ENCODE data around the gene GP9.

DNA sequence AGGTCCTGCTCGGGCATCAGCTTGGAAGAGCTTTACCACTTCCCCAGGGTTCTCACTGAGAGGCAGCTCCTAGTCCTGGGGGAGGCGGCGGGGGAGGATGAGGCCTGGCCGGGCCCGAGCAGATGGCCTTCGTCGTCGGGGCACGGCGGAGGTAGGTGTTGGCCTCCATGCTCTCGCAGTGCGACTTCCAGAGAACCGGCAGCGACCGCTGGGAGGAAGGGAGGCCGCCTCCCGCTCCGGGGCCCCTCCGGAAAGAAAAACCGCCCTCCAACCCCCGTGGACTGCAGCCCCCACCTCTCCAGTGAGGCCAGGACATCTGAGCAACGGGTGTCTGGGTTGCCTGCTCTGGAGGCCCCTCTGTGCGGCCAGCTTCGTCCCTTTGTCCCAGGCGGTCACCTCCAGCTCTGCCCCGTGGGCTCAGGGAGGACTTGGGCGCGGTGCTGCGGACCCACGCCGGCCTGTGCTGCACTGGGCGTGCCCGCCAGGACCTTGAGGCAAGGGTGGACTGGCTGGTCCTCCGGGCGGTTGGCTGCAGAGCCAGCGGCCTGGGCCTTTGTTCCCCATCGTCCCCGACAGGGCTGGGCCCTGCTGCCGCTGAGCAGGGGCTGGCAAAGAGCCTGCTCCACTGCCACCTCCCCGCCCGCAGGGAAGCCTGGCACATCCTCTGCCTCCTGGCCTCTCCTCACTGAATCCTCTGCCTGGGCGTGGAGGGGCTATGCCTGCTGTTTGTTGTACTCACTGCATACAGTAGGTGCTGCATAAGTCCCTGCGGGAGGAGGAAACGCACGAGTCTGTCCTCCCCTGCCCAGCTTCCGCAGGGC, 13.6 kb upstream of the GP9 start:
- TF ChIP-seq, protein P1, sequence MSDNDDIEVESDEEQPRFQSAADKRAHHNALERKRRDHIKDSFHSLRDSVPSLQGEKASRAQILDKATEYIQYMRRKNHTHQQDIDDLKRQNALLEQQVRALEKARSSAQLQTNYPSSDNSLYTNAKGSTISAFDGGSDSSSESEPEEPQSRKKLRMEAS (IDR thresholded peaks at IDR 0.05): no peak
- TF ChIP-seq POLR2A (IDR thresholded peaks at IDR 0.05; ENCODE audit: low read length): no peak
- TF ChIP-seq HOXA7 (CRISPR knock-in tag; IDR thresholded peaks at IDR 0.05): no peak
- TF ChIP-seq, protein P2, sequence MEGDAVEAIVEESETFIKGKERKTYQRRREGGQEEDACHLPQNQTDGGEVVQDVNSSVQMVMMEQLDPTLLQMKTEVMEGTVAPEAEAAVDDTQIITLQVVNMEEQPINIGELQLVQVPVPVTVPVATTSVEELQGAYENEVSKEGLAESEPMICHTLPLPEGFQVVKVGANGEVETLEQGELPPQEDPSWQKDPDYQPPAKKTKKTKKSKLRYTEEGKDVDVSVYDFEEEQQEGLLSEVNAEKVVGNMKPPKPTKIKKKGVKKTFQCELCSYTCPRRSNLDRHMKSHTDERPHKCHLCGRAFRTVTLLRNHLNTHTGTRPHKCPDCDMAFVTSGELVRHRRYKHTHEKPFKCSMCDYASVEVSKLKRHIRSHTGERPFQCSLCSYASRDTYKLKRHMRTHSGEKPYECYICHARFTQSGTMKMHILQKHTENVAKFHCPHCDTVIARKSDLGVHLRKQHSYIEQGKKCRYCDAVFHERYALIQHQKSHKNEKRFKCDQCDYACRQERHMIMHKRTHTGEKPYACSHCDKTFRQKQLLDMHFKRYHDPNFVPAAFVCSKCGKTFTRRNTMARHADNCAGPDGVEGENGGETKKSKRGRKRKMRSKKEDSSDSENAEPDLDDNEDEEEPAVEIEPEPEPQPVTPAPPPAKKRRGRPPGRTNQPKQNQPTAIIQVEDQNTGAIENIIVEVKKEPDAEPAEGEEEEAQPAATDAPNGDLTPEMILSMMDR (IDR thresholded peaks at IDR 0.05): no peak
- TF ChIP-seq RARB (CRISPR knock-in tag; IDR thresholded peaks at IDR 0.05): no peak
- no peak for TF ChIP-seq PHF8 (IDR thresholded peaks at IDR 0.05; ENCODE audit: borderline replicate concordance, low read depth)
- no peak for TF ChIP-seq SREBF2 (IDR thresholded peaks at IDR 0.05)
- TF ChIP-seq RFX5 (IDR thresholded peaks at IDR 0.05): no peak
- TF ChIP-seq, protein P3, sequence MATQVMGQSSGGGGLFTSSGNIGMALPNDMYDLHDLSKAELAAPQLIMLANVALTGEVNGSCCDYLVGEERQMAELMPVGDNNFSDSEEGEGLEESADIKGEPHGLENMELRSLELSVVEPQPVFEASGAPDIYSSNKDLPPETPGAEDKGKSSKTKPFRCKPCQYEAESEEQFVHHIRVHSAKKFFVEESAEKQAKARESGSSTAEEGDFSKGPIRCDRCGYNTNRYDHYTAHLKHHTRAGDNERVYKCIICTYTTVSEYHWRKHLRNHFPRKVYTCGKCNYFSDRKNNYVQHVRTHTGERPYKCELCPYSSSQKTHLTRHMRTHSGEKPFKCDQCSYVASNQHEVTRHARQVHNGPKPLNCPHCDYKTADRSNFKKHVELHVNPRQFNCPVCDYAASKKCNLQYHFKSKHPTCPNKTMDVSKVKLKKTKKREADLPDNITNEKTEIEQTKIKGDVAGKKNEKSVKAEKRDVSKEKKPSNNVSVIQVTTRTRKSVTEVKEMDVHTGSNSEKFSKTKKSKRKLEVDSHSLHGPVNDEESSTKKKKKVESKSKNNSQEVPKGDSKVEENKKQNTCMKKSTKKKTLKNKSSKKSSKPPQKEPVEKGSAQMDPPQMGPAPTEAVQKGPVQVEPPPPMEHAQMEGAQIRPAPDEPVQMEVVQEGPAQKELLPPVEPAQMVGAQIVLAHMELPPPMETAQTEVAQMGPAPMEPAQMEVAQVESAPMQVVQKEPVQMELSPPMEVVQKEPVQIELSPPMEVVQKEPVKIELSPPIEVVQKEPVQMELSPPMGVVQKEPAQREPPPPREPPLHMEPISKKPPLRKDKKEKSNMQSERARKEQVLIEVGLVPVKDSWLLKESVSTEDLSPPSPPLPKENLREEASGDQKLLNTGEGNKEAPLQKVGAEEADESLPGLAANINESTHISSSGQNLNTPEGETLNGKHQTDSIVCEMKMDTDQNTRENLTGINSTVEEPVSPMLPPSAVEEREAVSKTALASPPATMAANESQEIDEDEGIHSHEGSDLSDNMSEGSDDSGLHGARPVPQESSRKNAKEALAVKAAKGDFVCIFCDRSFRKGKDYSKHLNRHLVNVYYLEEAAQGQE (IDR thresholded peaks at IDR 0.05): no peak
- no peak for TF ChIP-seq TP53 (CRISPR knock-in tag; IDR thresholded peaks at IDR 0.05)
- TF ChIP-seq CHD2 (IDR thresholded peaks at IDR 0.05; ENCODE audit: low read length, partially characterized antibody): no peak
- no peak for TF ChIP-seq CEBPB (IDR thresholded peaks at IDR 0.05)
- no peak for TF ChIP-seq SMC3 (IDR thresholded peaks at IDR 0.05)
- no peak for TF ChIP-seq FOXS1 (CRISPR knock-in tag; IDR thresholded peaks at IDR 0.05)
